ENCODE data around the gene L3MBTL3.

The L3MBTL3 gene

DNA sequence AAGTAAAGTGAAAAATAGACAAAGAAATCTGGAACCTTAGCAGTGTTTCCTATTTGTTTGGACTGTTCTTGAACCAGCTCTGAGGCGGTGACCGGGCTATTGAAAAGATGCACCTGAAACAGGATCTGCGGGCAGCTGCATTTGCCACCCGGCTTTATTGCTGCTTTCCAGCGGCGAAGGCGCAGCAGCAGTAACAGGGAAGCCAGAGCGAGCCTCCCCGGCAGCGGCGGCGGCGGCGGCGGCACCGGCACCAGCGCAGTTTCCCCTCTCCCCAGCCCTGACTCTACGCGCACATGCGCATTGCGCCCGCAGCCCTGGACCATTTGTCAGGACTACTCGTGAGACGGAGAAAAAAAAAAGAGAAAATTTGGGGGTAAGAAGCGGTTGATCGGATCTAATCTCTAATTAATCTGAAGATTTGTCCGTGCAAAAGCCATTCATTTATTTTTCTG is at the start of gene L3MBTL3:
Gene L3MBTL3 (plus strand): TSS at position 290 of the 452 bp plus-strand sequence. CDS start 24,119 bp downstream, outside the sequence.
- peak; percentile 72 to 86 (median 76) for DNase-seq (ENCODE audit: low read depth in 3 of 3)

DNA sequence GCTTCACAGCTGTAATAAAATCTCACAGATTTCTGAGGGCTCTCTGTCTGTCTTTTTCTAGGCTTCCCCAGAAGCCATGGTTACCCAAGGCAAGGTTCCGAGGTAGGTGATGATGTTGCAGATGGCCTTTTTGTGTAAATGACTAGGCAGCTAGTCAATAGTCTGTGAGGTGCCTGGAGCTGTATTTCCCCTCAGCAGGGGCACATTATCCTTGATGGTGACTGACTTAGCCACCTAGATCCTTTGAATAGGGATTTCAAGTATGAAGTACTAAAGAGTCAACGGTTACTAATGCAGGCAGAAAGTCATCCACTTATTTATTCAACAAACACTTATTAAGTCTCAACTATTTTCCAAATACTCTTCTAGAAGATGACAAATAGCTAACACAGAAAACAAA is 49.3 kb upstream of the L3MBTL3 start:
- DNase-seq (ENCODE audit: low read depth in 3 of 3), result no peak

- DNase-seq (ENCODE audit: low read depth in 3 of 3), result no peak
Measured at GRCh38 chr6:129976110-129976509, 42.3 kb upstream of the L3MBTL3 start.

- DNase-seq (ENCODE audit: low read depth in 3 of 3), result no peak
Measured at GRCh38 chr6:129978148-129978916, 40.0 kb upstream of the L3MBTL3 start.

GRCh38 chr6:129980821-129981220 is 37.6 kb upstream of the L3MBTL3 start:
- no peak for DNase-seq (ENCODE audit: low read depth in 3 of 3)

DNA sequence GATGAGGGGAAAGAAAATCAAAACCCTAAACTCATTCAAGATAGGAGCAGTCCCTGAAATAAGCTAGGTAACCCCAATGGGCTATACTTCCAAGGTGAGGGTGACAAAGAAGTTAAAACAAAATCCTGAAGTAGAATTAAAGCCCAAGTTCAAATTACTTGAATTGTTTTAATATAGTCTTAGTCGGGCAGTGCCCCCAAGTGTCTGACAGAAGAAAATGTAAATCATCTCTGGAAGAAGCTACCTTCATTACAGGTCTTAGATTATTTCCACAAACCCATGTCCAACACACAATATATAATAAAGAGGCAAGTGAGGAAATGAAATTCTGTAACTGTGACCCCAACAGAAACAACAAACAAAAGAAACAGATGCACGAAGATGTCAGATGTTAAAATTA is 36.8 kb upstream of the L3MBTL3 start:
- no peak for DNase-seq (ENCODE audit: low read depth in 3 of 3)

DNA sequence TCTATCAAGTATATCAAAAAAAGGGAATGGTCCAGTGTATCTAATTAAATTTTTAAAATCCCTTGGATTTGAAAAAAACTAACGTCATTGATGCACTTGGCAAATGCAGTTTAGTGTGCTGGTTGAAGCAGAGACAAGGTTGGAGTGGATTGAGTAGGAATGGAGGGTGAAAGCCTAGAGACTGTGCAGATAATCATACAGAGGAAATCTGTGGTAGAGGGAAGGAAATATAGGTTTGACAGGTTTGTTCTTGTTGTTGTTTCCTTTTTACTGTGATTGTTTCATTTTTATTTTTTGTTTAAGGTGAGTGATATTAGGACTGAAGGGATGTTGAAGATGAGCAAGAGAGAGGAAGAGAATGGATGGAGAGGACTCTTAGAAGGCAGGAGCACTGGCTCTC is 29.0 kb upstream of the L3MBTL3 start:
- DNase-seq (ENCODE audit: low read depth in 3 of 3), result no peak

DNA sequence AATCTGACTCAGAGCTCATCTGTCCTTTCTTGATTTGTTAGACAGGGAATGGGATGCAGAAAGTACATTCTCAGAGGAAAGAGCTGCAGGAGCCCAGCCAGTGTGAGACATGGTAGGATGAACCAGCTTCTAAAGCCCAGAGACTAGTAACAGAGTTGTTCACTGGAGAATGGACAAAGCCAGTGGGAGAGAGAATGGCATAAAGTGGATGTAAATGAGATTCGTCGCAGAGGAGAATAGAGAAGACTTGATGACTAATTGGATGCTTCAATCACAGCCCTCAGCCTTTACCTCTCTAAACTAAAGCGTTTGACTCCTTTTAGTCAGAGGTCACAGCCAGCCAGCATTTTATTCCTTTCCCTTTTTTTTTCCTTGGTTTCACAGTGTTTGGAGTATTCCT is 25.5 kb upstream of the L3MBTL3 start:
- no peak for DNase-seq (ENCODE audit: low read depth in 3 of 3)

DNA sequence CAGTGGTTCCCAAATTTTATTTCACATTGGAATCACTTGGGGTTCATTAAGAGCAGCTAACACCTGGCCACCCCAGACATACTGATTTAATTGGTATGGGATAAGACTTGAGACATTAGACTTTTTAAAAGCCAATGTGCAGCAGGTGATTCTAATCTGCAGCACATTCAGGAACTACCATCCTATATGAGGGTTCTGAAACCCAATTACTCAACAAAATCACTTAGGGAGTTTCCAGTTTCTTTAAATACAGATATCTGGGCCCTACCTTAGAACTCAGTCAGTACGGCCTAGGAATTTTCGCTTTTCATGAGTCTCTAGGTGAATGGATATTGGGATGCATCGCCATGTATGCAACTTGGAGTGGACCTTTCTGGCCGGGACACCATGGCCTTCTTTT is 24.0 kb upstream of the L3MBTL3 start:
- no peak for DNase-seq (ENCODE audit: low read depth in 3 of 3)

GRCh38 chr6:129996387-129996786 is 22.0 kb upstream of the L3MBTL3 start:
- no peak for DNase-seq (ENCODE audit: low read depth in 3 of 3)

DNA sequence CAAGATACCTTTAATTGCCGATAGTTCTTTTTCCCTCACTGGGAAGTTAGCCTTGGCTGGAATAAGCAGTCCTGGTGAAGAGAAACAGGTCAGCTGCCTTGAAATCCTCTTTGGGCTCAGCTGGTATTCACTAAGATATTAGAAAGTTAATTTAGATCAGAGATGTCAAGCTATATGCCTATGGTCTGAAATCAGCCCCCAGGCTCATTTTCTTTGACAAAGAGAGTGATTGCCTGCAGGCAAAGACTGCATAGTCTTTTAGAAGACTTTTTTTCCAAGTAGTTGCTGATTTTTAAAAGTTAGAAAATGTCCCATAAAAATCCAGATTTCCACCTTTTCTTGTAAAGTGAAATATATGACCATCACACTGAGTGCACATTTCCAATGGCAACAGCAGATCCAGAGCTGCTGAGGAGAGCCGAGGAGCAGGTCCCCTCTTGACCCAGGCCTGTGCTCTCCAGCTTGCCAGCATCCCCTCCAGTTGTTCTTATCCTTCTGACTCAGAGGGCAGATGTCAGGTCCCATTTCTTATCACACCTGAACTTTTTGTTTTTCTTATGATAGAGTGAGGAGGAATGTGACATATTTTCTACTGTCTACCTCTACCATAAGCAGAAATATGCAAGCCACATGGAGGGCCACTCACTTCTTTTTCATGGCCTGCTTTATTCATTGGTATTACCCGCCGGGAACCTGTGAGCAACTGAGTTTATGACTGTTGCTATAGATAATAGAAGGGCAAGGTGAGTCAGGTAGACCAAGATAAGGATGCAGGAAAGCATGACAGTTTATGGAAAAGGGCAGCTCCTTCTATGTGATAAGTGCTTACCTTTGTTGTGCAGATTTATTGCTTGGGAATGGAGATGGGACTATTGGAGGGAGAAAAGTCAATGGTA is 17.6 kb upstream of the L3MBTL3 start:
- no peak for DNase-seq (ENCODE audit: low read depth in 3 of 3)

- no peak for DNase-seq (ENCODE audit: low read depth in 3 of 3)
Measured at GRCh38 chr6:130008236-130008873, 10.0 kb upstream of the L3MBTL3 start.

DNA sequence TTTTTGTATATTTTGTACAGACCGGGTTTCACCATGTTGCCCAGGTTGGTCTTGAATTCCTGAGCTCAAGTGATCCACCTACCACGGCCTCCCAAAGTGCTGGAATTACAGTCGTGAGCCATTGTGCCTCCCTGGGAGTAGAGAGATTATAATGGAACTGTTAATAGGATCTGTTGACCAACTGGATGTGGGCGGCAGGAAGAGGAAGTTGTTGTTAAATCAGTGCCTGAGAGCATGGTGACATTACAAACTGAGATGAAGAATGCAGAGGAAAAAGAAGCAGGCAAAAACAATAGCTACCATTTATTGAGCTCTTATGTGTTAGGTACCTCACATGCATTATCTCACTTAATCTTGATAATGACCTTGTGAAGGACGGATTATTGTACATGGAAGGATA is 9.2 kb upstream of the L3MBTL3 start:
- DNase-seq (ENCODE audit: low read depth in 3 of 3), result no peak

GRCh38 chr6:130010387-130010786 is 8.0 kb upstream of the L3MBTL3 start:
- no peak for DNase-seq (ENCODE audit: low read depth in 3 of 3)

GRCh38 chr6:130012728-130013127 is 5.7 kb upstream of the L3MBTL3 start:
- DNase-seq (ENCODE audit: low read depth in 3 of 3), result no peak

GRCh38 chr6:130018744-130019325 is 454 bp downstream of the L3MBTL3 start:
- peak in 1 of 3 experiments; percentile 9 for DNase-seq (ENCODE audit: low read depth in 3 of 3)

- peak in 1 of 3 experiments; percentile 37 for DNase-seq (ENCODE audit: low read depth in 3 of 3)
Measured at GRCh38 chr6:130019326-130020072, 1.1 kb downstream of the L3MBTL3 start.

GRCh38 chr6:130020073-130020906 is 1.9 kb downstream of the L3MBTL3 start:
- DNase-seq (ENCODE audit: low read depth in 3 of 3), result peak in 1 of 3 experiments; percentile 24

- peak; percentile 43 to 68 (median 64) for DNase-seq (ENCODE audit: low read depth in 3 of 3)
Measured at GRCh38 chr6:130020907-130021629, 2.7 kb downstream of the L3MBTL3 start.
